ENCODE data around the gene RPS24.
A peak's percentile ranks its signal among the peaks of the same experiment; 100 is the strongest.
"Not testable (repeated sequence)": the region's sequence is repeated elsewhere in the genome, so short reads cannot be mapped to it uniquely, and the experiment has no call there.

RPS24 gene

DNA sequence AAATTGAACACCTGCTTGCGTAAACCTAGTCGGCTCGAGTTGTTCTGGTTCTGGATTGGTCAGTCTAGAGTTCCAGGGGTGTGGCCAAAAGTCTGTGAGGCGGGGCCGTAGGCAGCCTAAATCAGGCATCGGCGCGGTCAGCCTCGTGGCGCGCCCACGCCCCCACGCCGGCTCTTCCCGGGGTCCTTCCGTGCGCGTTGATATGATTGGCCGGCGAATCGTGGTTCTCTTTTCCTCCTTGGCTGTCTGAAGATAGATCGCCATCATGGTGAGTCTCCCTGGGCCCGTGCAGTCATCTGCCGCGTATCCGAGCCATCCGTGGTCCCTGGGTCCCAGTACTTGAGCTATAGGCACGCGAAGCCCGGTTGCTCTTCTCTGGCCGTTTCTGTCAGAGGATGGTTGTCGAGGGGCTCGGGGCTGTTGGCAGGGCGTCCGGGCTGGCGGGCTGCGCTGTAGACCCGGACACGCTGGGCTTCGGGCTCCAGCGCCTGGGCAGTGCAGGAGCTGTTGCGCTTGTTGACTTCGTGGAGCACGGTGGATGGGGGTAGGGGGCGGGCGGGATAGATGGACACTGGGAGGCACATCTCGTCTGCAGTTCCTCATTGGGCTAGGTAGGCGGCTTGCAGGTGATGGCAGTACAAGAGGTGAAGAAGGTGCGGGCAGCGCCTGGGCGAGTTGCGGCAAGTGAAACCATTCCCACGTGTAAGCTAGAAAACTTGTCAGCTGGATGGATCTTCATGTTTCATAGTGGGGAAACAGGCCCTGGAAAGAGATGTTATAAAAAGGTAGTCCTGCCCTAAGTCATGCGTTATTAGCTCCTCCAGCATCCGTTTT, at the start of gene RPS24:
Gene RPS24 (plus strand): TSS at position 227 of the 834 bp plus-strand sequence. CDS start 39 bp downstream, at position 266.
- DNase-seq, result peak; percentile 97

DNA sequence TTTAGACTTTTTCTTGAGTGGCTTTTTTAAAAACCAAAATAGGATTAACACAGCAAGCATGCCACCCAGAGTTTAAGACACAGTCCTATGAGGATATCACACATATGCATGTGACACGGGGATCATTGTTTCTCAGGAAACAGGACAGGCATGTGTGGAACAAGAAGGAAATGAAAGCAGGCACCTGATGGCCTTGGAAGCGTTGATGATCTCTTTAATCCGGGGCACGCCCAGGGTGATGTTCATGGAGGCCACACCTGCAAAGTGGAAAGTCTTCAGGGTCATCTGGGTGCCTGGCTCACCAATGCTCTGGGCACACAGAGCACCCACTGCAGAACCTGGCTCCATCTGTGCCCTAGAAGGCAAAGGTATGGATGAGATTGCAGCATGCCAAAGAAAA, 48.7 kb upstream of the RPS24 start:
- no peak for DNase-seq

DNA sequence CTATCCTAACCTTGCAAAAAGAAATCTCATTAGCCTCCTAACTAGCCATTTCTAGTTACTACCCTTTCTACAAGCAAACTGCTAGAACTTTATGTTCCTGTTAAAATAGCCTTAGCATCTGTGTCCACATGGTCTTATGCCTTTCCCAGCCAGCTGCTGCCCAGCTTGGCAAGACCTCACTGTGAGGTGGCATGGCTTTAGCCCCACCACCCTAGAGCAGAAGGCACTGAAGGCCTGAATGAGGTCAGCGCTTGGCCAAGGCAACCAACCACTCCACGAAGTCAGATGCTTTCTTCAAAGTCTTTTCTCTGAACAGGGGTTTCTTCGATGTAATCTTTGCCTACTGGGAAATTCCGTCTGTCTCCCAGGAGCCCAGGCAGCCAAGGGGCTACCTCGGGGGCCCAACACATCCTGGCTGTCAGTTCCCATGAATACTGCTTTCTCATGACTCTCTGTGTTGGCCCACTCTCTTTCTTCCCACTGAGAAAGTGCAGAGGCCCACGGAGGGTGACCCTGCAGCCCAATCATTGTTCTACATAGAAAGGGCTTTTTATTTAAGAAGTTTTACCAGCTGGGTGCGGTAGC, 45.9 kb upstream of the RPS24 start:
- DNase-seq, result no peak

DNA sequence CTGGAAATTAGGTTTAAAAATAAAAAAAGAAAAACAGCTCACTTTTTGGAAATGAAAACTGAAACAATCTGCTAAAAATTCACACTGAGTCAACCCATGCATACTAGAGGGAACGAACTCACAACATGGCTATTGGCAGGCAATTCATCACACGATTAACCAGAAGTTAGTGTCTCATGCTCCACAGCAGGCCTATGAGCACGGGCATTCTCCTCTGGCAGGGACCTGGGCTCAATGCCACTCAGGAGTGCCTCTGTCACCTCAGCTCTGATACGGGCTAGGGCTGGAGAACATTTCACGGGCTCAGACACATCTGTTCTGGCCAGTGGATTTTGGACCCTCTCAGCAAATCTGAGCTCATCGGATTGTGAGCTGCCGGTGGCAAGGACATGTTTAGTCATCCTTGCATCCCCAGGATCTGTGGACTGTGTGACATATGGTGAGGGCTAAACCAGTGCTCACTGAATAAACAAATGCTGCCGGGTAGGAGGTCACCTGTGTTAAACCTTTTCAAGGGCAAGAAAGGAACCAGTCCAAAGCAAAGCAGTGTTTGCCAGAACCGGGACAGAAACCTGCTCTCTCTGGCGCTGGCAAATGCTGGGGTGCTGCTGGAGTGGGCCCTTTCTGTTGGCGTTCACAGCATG, 44.5 kb upstream of the RPS24 start:
- DNase-seq, result no peak

- no peak for DNase-seq
These were observed 40.0 kb upstream of the RPS24 start for GRCh38 chr10:77993620-77994019.

DNA sequence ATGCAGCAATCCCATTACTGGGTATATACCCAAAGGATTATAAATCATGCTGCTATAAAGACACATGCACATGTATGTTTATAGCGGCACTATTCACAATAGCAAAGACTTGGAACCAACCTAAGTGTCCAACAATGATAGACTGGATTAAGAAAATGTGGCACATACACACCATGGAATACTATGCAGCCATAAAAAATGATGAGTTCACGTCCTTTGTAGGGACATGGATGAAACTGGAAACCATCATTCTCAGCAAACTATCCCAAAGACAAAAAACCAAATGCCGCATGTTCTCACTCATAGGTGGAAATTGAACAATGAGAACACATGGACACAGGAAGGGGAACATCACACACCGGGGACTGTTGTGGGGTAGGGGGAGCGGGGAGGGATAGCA, 34.9 kb upstream of the RPS24 start:
- not testable (repeated sequence) for DNase-seq

DNA sequence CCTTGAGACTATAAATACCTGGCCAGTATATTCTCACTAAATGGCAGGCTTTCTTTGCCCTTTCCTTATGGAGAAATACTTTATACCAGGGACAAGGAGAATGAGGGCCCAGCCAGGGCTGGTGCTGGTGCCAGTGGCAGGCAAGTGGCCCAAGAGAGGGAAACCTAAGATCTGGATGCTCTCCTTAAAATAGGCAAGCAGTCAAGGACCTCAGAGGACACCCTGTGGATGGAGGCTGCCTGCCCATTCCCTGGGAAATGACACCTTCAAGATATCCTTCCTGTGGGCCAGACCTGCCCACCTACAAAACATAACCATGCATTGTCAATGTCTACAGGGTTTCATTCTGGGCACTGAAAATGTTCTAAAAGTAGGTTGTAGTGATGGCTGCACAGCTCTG, 33.5 kb upstream of the RPS24 start:
- DNase-seq, result no peak

DNA sequence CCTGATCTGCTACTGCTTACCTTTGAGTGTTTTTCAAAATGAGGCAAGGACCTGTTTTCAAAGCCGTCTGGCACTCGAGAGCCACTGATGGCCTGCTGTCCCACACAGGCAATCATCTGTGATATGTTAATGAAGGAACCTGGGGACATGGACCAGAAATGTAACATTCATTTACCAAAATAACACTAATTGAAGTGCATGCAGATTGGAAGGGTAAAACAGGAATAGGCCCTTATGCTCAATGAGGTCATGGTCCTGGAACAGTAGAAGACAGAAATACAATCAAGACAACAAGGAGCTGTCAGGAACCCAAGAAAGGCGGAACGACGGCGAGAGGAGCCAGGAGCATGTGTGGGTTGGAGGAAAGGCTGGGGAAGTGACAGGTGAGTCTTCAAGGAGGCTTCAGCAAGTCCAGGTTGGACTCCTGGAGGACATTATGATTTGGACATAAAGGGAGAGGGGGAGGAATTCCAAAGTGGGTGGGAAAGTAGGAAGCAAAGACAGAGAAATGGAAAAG, 32.6 kb upstream of the RPS24 start:
- DNase-seq, result no peak

- no peak for DNase-seq
These were observed 30.9 kb upstream of the RPS24 start for GRCh38 chr10:78002541-78003288.

- no peak for DNase-seq
These were observed 29.2 kb upstream of the RPS24 start for GRCh38 chr10:78004215-78005026.

DNA sequence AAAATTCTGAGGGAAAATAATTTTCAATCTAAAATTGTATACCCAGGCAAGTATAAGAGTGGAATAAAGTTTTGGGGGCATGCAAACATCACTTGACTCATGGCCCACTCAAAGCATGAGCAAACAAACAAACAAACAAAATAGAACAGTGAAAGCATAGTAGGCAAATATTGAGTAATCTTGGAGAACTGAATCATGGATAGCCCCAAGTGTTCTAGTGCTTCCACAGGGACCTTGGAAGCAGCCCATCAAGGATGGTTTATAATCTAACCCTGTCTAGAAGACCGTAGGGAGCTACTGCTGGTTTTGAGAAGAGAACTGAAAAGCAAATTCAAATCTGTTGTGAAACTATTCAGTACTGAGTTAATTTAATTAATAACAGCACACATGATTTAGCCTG, 26.5 kb upstream of the RPS24 start:
- DNase-seq, result no peak

- no peak for DNase-seq
These were observed 24.0 kb upstream of the RPS24 start for GRCh38 chr10:78009662-78010061.

GRCh38 chr10:78010278-78010677, 23.4 kb upstream of the RPS24 start:
- no peak for DNase-seq

GRCh38 chr10:78011065-78011464, 22.6 kb upstream of the RPS24 start:
- DNase-seq, result no peak

GRCh38 chr10:78013564-78013963, 20.1 kb upstream of the RPS24 start:
- DNase-seq, result no peak

- DNase-seq, result no peak
These were observed 18.1 kb upstream of the RPS24 start for GRCh38 chr10:78015546-78015945.

GRCh38 chr10:78017856-78018255, 15.8 kb upstream of the RPS24 start:
- DNase-seq, result no peak

- no peak for DNase-seq
These were observed 14.4 kb upstream of the RPS24 start for GRCh38 chr10:78019264-78019663.

DNA sequence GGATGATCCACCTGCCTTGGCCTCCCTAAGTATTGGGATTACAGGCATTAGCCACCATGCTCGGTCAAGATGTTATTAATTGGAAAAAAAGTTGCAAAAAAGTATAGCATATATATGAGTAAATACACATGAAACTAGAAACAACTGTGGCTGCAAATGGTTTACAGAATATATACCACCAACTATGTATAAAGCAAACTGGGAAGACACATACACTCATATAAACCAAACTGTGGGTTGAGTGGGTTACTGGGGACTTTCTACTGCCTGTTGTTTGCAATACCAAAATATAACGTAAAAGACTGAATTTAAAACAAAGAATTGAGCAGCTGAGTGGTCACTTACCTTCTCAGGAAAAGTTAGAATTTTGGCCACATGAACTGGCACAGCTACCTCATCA, 12.5 kb upstream of the RPS24 start:
- DNase-seq, result no peak

GRCh38 chr10:78023741-78024140, 9.9 kb upstream of the RPS24 start:
- DNase-seq, result no peak

DNA sequence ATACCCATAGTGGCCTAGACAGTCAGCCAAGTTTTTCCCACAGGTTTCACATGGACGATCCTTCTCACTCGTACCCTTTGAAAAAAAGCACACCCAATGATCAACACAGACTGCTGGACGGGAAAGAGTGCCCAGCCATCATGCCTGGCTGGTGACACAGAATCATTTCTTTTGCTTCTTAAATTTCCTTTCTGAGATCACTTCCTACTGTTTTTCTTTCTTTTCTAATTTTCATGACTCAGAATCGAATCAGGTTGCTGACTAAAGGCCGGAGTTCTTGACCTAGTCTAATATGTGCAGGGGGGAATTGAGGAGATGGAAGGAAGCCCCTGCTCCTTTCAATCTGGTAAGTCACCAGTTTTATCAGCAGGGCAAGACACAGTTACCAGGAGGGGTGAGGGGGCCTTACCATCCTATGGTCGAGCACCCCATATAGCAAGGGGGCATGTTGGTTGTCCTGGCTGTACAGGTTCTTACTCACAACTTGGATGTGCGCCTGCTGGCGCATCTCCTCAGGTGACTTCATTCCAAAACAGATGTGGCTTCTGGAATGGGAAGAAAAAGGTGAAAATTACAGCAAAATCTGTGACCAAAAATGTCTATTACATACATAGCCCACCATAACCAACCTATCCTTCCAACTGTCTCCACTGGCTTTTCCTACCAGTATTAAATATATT, 7.8 kb upstream of the RPS24 start:
- DNase-seq, result peak; percentile 69
